ENCODE data around the gene OTOP2. TPM values are rescaled to one million over a fixed set of nuclear protein-coding genes. Genes with fewer than 3 reads are reported as not detected.
"Not testable (repeated sequence)": the region's sequence is repeated elsewhere in the genome, so short reads cannot be mapped to it uniquely, and the experiment has no call there.

OTOP2 gene
- polyA plus RNA-seq, 1 donor, result not detected

DNA sequence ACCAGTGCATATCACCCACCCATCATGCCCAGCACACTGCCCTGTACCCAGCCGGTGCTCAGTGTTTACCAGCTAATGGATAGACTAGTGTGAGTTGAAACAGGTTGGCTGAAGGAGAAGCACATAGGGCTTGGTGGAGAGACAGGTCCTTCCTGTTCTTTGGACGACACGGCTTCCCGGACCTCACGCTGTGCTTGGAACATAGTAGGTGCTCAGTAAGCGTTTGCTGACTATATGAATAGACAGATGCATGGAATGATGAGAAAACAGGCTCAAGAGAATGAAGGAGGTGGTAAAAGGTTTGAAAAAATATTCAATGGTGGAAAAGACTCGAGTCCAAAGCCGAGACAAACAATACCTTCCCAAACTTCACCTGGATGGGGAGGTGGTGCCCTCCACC lies 23.9 kb upstream of the OTOP2 start:
- DNase-seq, result no peak

- DNase-seq, result no peak
Measured at GRCh38 chr17:74901353-74902135, 22.5 kb upstream of the OTOP2 start.

GRCh38 chr17:74903034-74903433 lies 21.0 kb upstream of the OTOP2 start:
- DNase-seq, result no peak

- no peak for DNase-seq
Measured at GRCh38 chr17:74903671-74904070, 20.4 kb upstream of the OTOP2 start.

DNA sequence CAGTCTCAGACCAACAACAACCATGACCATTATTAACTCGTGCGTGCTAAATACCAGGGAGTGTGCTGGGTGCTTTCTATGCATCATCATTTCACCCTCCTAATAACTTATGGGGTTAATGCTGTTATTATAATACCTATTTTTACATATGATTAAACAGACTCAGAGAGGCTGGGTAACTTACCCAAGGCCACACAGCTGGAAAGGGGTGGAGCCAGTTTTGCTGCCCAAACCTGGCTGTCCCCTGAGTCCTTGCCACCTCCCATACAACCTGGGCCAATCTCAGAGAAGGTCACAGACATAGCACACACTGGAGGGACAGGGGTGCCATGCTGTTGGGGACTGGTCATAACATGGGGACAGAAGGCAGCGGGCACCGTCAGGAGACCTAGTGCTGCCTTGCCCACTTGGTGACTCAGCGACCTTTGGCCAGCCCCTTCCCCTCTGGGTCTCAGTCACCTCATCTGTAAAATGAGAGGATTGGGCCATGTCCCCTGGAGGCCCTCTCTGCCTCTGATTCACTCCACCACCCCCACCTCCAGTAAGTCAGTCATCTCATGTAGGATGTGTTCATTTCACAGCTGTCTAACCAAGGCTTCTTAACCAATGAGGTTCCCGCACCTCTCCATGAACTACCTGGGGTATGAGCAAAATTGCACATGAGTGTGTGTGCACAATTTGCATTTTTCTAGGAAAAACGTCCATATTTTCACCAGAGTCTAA lies 19.2 kb upstream of the OTOP2 start:
- no peak for DNase-seq

GRCh38 chr17:74906214-74906793 lies 17.8 kb upstream of the OTOP2 start:
- DNase-seq, result not testable (repeated sequence)

- no peak for DNase-seq
Measured at GRCh38 chr17:74907012-74907411, 17.1 kb upstream of the OTOP2 start.

- not testable (repeated sequence) for DNase-seq
Measured at GRCh38 chr17:74909097-74909496, 15.0 kb upstream of the OTOP2 start.

DNA sequence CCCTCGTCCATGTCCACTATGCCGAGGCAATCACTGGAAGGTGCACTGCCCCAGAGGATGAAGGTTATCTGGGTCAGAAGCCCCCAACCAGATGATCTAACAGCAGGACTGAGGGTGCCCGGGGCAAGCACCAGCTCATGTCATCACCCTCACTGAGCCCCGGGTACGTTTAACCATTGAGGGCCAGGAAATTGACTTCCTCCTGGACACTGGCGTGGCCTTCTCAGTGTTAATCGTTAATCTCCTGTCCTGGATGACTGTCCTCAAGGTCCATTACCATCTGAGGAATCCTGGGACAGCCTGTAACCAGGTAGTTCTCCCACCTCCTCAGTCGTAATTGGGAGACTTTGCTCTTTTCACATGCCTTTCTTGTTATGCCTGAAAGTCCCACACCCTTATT lies 12.7 kb upstream of the OTOP2 start:
- not testable (repeated sequence) for DNase-seq

GRCh38 chr17:74916136-74916850 lies 7.8 kb upstream of the OTOP2 start:
- DNase-seq, result no peak

- no peak for DNase-seq
Measured at GRCh38 chr17:74916851-74917199, 7.2 kb upstream of the OTOP2 start.

DNA sequence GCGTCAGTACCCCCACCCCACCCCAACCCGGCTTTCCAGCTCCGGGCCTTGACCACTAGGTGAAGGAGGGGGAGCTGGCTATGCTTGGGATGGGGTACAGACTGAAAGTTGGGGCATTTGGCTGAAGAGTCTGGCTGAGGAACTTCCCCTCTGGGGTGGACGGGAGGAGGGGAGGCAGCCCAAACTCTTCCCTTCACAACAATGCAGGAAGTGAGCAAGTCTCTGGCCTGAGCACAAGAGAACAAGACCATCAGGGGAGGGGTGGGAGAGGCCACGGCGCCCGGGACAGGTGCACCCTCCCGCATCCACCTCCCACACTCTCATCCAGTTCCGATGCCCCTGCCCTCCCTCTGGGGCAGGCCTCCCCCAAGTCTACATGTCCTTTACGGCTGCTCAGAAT lies 6.6 kb upstream of the OTOP2 start:
- no peak for DNase-seq

DNA sequence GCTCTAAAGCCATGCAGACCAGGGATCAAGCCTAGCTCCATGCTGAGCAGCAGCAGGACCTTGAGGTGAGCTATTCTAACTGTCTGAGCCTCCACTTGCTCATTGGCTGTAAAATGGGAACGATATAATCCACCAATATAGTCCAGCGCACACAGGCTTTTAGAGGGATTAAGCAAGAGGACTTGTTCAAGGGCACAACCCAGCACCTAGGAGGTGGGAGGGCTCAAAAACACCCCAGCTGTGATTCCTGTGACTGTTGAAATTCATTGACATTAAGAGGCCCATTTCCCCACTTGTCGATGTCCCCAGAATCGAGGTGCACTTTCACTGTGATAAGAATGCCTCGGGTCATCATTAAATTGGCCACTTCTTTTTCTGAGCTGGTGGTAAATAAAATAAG lies 5.2 kb upstream of the OTOP2 start:
- no peak for DNase-seq

DNA sequence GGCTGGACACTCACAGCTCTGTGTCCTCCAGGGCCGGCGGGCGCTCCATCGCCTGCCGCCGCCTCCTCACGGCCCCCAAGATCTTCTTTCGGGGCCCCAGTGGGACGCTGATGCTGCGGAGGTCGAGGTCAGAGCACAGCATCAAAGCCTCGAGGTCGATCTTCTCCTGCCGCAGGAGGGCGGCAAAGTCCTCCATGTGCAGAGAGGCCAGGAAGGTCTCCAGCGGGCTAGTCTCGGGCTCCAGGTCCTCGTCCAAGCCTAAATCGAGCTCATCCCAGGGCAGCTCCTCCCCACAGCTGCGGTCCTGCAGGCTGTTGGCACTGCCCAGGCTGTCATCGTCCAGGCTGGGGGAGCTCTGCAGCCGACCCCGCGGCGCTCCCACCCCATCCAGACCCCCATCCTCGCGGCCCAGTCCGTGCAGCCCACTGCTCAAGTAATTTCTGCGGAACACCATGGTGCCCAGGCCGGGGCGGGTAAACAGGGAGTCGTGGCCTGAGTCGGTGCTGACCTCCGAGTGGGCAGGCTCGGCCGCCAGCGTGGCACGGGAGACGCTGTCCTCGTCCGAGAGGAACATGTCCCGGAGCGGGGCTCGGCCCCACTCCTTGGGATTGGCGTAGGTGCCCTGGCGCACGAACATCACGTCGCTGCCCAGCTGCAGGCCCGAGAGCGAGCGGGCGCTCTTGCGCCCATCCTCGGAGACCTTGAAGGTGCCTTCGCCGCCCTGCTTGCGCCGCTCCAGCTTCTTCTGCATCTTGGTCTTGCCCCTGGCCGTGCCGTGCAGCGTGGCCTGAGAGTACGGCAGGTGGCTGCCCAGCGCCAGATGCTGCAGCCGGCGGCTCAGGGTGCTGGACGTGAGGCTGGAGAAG lies 4.4 kb upstream of the OTOP2 start:
- no peak for DNase-seq

- no peak for DNase-seq
Measured at GRCh38 chr17:74920306-74920620, 3.8 kb upstream of the OTOP2 start.

DNA sequence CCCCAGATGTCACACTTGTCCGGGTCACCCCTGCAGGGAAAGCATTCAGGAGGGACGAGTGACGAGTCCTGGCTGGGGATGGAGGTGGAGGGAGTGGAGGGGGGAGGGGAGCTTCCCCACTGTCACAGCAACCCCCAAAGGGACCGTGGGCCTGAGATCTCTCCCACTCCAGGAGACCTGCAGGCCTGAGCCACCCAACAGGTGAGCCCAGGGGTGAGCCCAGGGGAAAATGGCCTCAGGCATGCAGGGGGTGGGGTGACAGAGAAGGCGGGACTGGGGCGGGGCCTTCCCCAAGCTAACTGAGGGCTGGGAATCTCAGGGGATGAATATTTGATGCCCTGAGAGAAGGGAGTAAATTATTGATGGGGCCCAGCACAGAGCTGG lies 3.4 kb upstream of the OTOP2 start:
- no peak for DNase-seq

DNA sequence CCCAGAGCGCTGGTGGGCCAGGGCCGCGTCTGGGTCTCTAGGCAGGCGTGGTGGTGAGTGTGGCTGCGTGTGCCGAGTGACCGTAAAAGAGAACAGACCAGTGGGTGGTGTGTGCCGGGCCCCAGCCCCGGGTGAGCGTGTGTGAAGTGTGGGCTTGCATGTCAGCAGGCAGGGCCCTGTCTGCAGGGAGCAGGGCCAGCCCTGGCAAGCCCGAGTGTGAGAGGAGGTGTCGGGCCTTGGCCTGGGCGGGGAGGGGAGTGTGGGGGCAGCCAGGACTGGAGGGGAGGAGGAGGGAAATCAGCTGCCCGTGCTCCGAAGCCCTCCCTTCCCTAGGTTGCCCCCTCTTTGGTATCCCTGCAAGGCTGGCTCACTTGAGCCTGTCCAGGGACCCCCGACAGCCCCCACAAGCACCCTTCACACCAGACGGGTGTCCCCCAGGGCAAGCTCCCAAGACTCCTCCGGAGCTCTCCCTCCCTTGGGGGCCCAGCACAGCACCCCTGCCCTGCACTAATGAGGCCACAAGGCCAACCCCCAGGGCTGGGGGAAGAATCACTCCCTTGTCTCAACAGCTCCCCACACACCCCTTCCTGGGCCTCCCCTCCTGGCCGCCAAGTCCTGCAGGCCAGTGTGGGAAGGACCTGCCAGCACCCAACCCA lies 2.9 kb upstream of the OTOP2 start:
- no peak for DNase-seq

DNA sequence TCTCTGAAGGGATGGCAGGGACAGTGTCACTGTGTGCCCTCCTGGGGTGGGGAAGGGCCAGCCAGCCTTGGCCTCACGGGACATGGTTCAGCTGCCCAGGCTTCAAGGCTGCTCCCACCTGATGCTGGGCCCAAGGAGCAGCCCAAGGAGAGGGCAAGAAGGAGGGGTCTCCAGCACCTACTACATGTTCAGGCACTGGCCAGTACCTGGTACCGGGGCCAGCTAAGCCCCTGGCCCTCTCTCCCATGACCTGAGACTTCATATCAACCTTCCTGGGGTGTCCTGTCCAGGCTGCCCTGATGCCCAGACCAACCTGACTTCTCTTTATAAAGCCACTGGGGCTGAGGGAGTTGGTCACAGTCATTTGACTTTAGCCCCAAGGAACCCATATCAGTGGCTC lies 2.3 kb upstream of the OTOP2 start:
- no peak for DNase-seq

DNA sequence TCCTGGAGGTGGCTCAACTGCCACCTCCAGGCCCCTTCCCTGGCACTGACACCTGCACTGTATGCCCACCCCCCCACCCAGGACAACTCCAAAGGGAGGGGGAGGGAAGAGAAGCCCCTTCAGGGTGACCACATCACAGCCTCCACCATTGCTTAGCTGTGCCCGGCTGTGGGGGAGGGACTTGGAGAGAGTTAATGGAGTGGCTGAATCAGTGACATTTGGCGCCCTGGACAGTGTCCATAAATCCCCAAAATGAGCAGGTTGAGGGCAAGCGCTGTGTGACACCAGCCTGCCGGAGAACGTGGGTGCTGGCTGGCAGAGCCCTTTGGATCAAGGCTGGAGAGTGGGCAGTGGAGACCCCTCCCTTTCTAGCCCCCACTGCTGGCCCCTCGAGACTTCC lies 1.9 kb upstream of the OTOP2 start:
- DNase-seq, result no peak

GRCh38 chr17:74922694-74923537 lies 1.2 kb upstream of the OTOP2 start, which contains the start of gene USH1G:
Gene USH1G, minus strand, starts transcription at chr17:74923255. Its CDS starts 182 bp downstream, at chr17:74923073.
- DNase-seq, result peak; percentile 31
